HG03039 (cell line): ENCODE measurements around the gene OR56A3.

Source experiments
- ATAC-seq: cut with Tn5 transposase; IDR thresholded peaks from one replicate; pipeline ENCODE4 v1.9.1; 2021; ENCODE audit warnings: mild to moderate bottlenecking, moderate library complexity; ENCODE audit not compliant: unreplicated experiment

The OR56A3 gene

GRCh38 chr11:5968394-5968793, 26.3 kb downstream of the OR56A3 start, which contains the start of gene OR56A5:
TSS of gene OR56A5 (minus strand) at chr11:5968494. CDS start at chr11:5968494, 0 bp downstream.
- no peak for ATAC-seq

GRCh38 chr11:5973530-5973929, 31.5 kb downstream of the OR56A3 start:
- ATAC-seq = no peak

- no peak for ATAC-seq
Measured at GRCh38 chr11:5983443-5983842, 41.4 kb downstream of the OR56A3 start.

- no peak for ATAC-seq
Measured at GRCh38 chr11:5986885-5987284, 44.8 kb downstream of the OR56A3 start, which contains the start of gene OR52L1. TSS of gene OR52L1 (minus strand) at chr11:5986985. CDS start at chr11:5986930, 55 bp downstream.

GRCh38 chr11:5989203-5989602, 47.2 kb downstream of the OR56A3 start:
- no peak for ATAC-seq

GRCh38 chr11:5992150-5992549, 50.1 kb downstream of the OR56A3 start:
- no peak for ATAC-seq

GRCh38 chr11:5992604-5993251, 50.7 kb downstream of the OR56A3 start:
- no peak for ATAC-seq

GRCh38 chr11:5994791-5995190, 52.7 kb downstream of the OR56A3 start:
- no peak for ATAC-seq
